H1 (cell line): ENCODE data around the gene CEMP1. TPM values are rescaled to one million over a fixed set of nuclear protein-coding genes. Genes with fewer than 3 reads are reported as not detected.
"Not testable (repeated sequence)": the region's sequence is repeated elsewhere in the genome, so short reads cannot be mapped to it uniquely, and the experiment has no call there.

Source experiments
- CTCF ChIA-PET: fragments of 300-600 bp; sonication (Branson Sonifier 250); formaldehyde crosslinking; loops from one replicate; lab custom pipeline; 2021; ENCODE audit not compliant: partially characterized antibody; lab: Charles Lee
- POLR2A ChIA-PET: fragments of 300-600 bp; sonication (Branson Sonifier 250); formaldehyde crosslinking; loops from one replicate; lab custom pipeline; 2021; ENCODE audit warnings: inconsistent platforms; ENCODE audit not compliant: partially characterized antibody; lab: Charles Lee
- DNase-seq, 2 experiments: peaks; one replicate each; pipeline versions ENCODE4 v3.0.0 to v3.0.0-alpha.2; 2010 to 2022; ENCODE audit warnings: low spot score in 2 of 2, low read depth in 1 of 2, mixed read lengths in 1 of 2
- FAIRE-seq: peaks from 2 replicates; lab custom pipeline; 2011; peaks lifted over from hg19 to GRCh38; lab: Jason Lieb, UNC
- H2AFZ ChIP-seq: 2 replicates; pipeline ENCODE4 v1.8.1; 2012; ENCODE audit warnings: low read length, inconsistent platforms
- H2AK5ac ChIP-seq: 2 replicates; pipeline ENCODE4 v1.6.1; 2013; ENCODE audit warnings: low read depth, low read length
- H2BK120ac ChIP-seq: replicated peaks from 2 replicates; pipeline ENCODE3; 2013; ENCODE audit warnings: low read depth, low read length, inconsistent platforms
- H2BK12ac ChIP-seq: 2 replicates; pipeline ENCODE4 v1.6.1; 2013; ENCODE audit warnings: low read depth, low read length
- H2BK15ac ChIP-seq: 2 replicates; pipeline ENCODE4 v1.6.1; 2013; ENCODE audit warnings: low read length
- H2BK20ac ChIP-seq: 2 replicates; pipeline ENCODE4 v1.6.1; 2013; ENCODE audit warnings: low read length
- H2BK5ac ChIP-seq: 2 replicates; pipeline ENCODE4 v1.6.1; 2013; ENCODE audit warnings: low read depth, low read length
- H3K14ac ChIP-seq: 2 replicates; pipeline ENCODE4 v1.6.1; 2013; ENCODE audit warnings: inconsistent platforms; ENCODE audit not compliant: insufficient read length
- H3K18ac ChIP-seq: 2 replicates; pipeline ENCODE4 v1.6.1; 2013; ENCODE audit warnings: low read length; ENCODE audit errors: extremely low read depth
- H3K23ac ChIP-seq: 2 replicates; pipeline ENCODE4 v1.6.1; 2013; ENCODE audit warnings: inconsistent platforms; ENCODE audit not compliant: insufficient read length
- H3K23me2 ChIP-seq: 2 replicates; pipeline ENCODE4 v1.6.1; 2013; ENCODE audit warnings: low read depth, low read length
- H3K27ac ChIP-seq: 2 replicates; pipeline ENCODE4 v1.6.1; 2011; ENCODE audit warnings: low read depth, low read length, inconsistent platforms
- H3K27me3 ChIP-seq, 4 experiments: replicated peaks in 1 of 4; 1 replicate in 1 of 4; 2 replicates in 3 of 4; pipeline versions ENCODE4 v1.6.1 to v1.8.1; 2011 to 2013; ENCODE audit warnings: low read length in 3 of 4, mild to moderate bottlenecking in 3 of 4, inconsistent platforms in 2 of 4, mixed read lengths in 2 of 4, moderate library complexity in 1 of 4; ENCODE audit not compliant: control insufficient read depth in 3 of 4, insufficient read depth in 3 of 4; ENCODE audit errors: extremely low read depth in 1 of 4
- H3K36me3 ChIP-seq, 4 experiments: 2 replicates each; pipeline versions ENCODE4 v1.6.1 to v1.8.1; 2011 to 2013; ENCODE audit warnings: mild to moderate bottlenecking in 4 of 4, low read length in 3 of 4, moderate library complexity in 2 of 4, control low read depth in 1 of 4, inconsistent platforms in 1 of 4; ENCODE audit not compliant: insufficient read depth in 4 of 4, control insufficient read depth in 2 of 4
- H3K4ac ChIP-seq: replicated peaks from 2 replicates; pipeline ENCODE3; 2013; ENCODE audit warnings: low read length, low read depth, mixed read lengths, inconsistent platforms; ENCODE audit not compliant: insufficient read length
- H3K4me1 ChIP-seq, 4 experiments: replicated peaks in 1 of 4; 1 replicate in 1 of 4; 2 replicates in 3 of 4; pipeline versions ENCODE4 v1.6.1 to v1.8.1; 2011 to 2013; ENCODE audit warnings: low read length in 3 of 4, inconsistent platforms in 2 of 4, mixed read lengths in 1 of 4; ENCODE audit not compliant: insufficient read depth in 4 of 4, control insufficient read depth in 3 of 4
- H3K4me2 ChIP-seq, 2 experiments: 2 replicates each; pipeline versions ENCODE4 v1.6.1 to v1.8.1; 2011 to 2013; ENCODE audit warnings: low read depth in 2 of 2, low read length in 2 of 2, control low read depth in 1 of 2, inconsistent platforms in 1 of 2, mild to moderate bottlenecking in 1 of 2; ENCODE audit not compliant: insufficient read depth in 1 of 2
- H3K4me3 ChIP-seq, 4 experiments: fragments of 200-600, 300-600 bp in 1 of 4; sonication (generic), shearing (Covaris generic), sonication (Bioruptor Twin) in 1 of 4; 2 replicates each; pipeline versions ENCODE4 v1.5.1 to v1.8.1; 2011 to 2016; ENCODE audit warnings: low read length in 4 of 4, low read depth in 3 of 4, control low read depth in 2 of 4, inconsistent platforms in 2 of 4, mild to moderate bottlenecking in 2 of 4, mixed read lengths in 1 of 4, moderate library complexity in 1 of 4; ENCODE audit not compliant: insufficient read depth in 2 of 4; ENCODE audit errors: extremely low read depth in 1 of 4
- H3K56ac ChIP-seq: replicated peaks from 2 replicates; pipeline ENCODE3; 2013; ENCODE audit warnings: low read depth, mild to moderate bottlenecking, mixed read lengths, low read length, inconsistent platforms; ENCODE audit not compliant: insufficient read length
- H3K79me1 ChIP-seq: 2 replicates; pipeline ENCODE4 v1.6.1; 2013; ENCODE audit warnings: low read depth, low read length, control low read depth
- H3K79me2 ChIP-seq, 2 experiments: 2 replicates each; pipeline versions ENCODE4 v1.6.1 to v1.8.1; 2012 to 2013; ENCODE audit warnings: low read length in 2 of 2, mild to moderate bottlenecking in 2 of 2, inconsistent platforms in 1 of 2; ENCODE audit not compliant: insufficient read depth in 2 of 2, control insufficient read depth in 1 of 2
- H3K9ac ChIP-seq, 4 experiments: replicated peaks in 1 of 4; 1 replicate in 1 of 4; 2 replicates in 3 of 4; pipeline versions ENCODE4 v1.6.1 to v1.8.1; 2011 to 2013; ENCODE audit warnings: low read depth in 3 of 4, low read length in 3 of 4, control low read depth in 2 of 4, mild to moderate bottlenecking in 2 of 4, moderate library complexity in 2 of 4, inconsistent platforms in 1 of 4; ENCODE audit errors: extremely low read depth in 1 of 4
- H3K9me3 ChIP-seq, 2 experiments: 2 replicates each; pipeline versions ENCODE4 v1.6.1 to v1.8.1; 2012 to 2013; ENCODE audit warnings: mild to moderate bottlenecking in 2 of 2, moderate library complexity in 2 of 2, control low read depth in 1 of 2, inconsistent platforms in 1 of 2, low read depth in 1 of 2, low read length in 1 of 2, mixed read lengths in 1 of 2; ENCODE audit not compliant: insufficient read depth in 2 of 2
- H4K20me1 ChIP-seq, 2 experiments: replicated peaks in 1 of 2; 2 replicates each; pipeline versions ENCODE3 to v1.8.1; 2011 to 2013; ENCODE audit warnings: inconsistent platforms in 2 of 2, low read length in 2 of 2, mild to moderate bottlenecking in 1 of 2; ENCODE audit not compliant: insufficient read depth in 2 of 2, control insufficient read depth in 1 of 2
- H4K5ac ChIP-seq: 2 replicates; pipeline ENCODE4 v1.6.1; 2013; ENCODE audit warnings: low read length, low read depth, mixed read lengths, inconsistent platforms; ENCODE audit not compliant: insufficient read length
- H4K8ac ChIP-seq: 2 replicates; pipeline ENCODE4 v1.8.0; 2013; ENCODE audit warnings: mild to moderate bottlenecking, moderate library complexity, low read length, inconsistent platforms; ENCODE audit not compliant: insufficient read depth; ENCODE audit errors: extremely low read depth
- H4K91ac ChIP-seq: replicated peaks from 2 replicates; pipeline ENCODE3; 2013; ENCODE audit warnings: low read length, mixed read lengths, inconsistent platforms; ENCODE audit not compliant: insufficient read length
- WGBS, 2 experiments: shearing (Covaris generic) in 1 of 2; methylation state at CpG; one replicate each; pipeline versions ENCODE4 v1.1.6 to v1.1.7; 2013 to 2015; ENCODE audit warnings: low lambda C conversion rate in 2 of 2, mixed read lengths in 2 of 2, inconsistent platforms in 1 of 2, low coverage in 1 of 2, missing lambda C conversion rate in 1 of 2; ENCODE audit not compliant: insufficient replicate concordance in 2 of 2, insufficient coverage in 1 of 2, insufficient read length in 1 of 2; ENCODE audit errors: extremely low coverage in 1 of 2, missing lambda C conversion rate in 1 of 2; 5-methylcytosine and 5-hydroxymethylcytosine counted together
- polyA plus RNA-seq, 7 experiments: library from polyadenylated mRNA; depleted of rRNA in 3 of 7; stranded (reverse) in 5 of 7; unstranded in 2 of 7; fragments of >200 nt in 5 of 7; fragments of 200-250 nt in 2 of 7; gene quantifications; 1 replicate in 5 of 7; 2 replicates in 1 of 7; 4 replicates in 1 of 7; pipeline versions ENCODE4 v1.2.1 to v1.2.3, GENCODE V29; 2011 to 2013; ENCODE audit warnings: missing spikeins in 2 of 7, mixed read lengths in 2 of 7
- total RNA-seq: library from RNA; stranded (reverse); fragmentation: NEBNext Ultra II Directional; extraction: Animal tissue kit (Norgen Biotek cat#: 25700); gene quantifications from 2 replicates; pipeline ENCODE4 v1.2.1, GENCODE V29; 2021

Gene CEMP1
- total and polyA plus RNA-seq, 2 of the 8 experiments (the other 6 are each of a cell fraction or from before 2014, with no cell fraction given), result not detected

- H4K91ac ChIP-seq, H2BK20ac ChIP-seq, H4K8ac ChIP-seq, H3K79me1 ChIP-seq, H3K14ac ChIP-seq, H3K4ac ChIP-seq, H3K79me2 ChIP-seq, H3K9me3 ChIP-seq, H2AFZ ChIP-seq, H2BK120ac ChIP-seq, H3K18ac ChIP-seq, H3K27me3 ChIP-seq, H3K27ac ChIP-seq, H4K5ac ChIP-seq, H2BK15ac ChIP-seq, H3K56ac ChIP-seq, H3K9ac ChIP-seq, H3K23ac ChIP-seq, DNase-seq, FAIRE-seq: not testable (repeated sequence)
- Histone ChIP-seq H4K20me1 (peaks cover 0 to 13% of the 10 kb centered on the region in 2 experiments), H3K36me3 (peaks cover under 1 to 12% (median 2%) of the 10 kb centered on the region in 4 experiments; a peak in 5 of 8 replicates), H2AK5ac (peak overlapping the region; percentile 65; the same call in 1 of the 2 replicates), H3K23me2 (peaks cover 14% of the 10 kb centered on the region), H2BK5ac (0 out of 2 replicates have a peak overlapping the region, but pooled peaks have one; percentile 91), H3K4me3 (peak overlapping the region; percentile 63 to 76 (median 72); a peak in 7 of 8 replicates), H2BK12ac (0 out of 2 replicates have a peak overlapping the region, but pooled peaks have one; percentile 39), H3K4me2 (peak overlapping the region; percentile 88 to 93), H3K4me1 (peaks cover 0 to 11% (median 7%) of the 10 kb centered on the region in 4 experiments; a peak in 4 of 7 replicates)
- WGBS, 2 experiments, result 77% methylated on average over 13 of the region's 16 CpGs; no CpG with 5 or more reads in 1 of the 2 experiments
- ChIA-PET CTCF (interaction anchor here (0.6 to 1.7 kb wide), 3 partner anchors 13 to 550 kb away, joined by 3 to 4 read pairs (median 3); partner anchors contain the start of gene AMDHD2), POLR2A (interaction anchor here (0.9 to 5.6 kb wide), 10 partner anchors 11 to 325 kb away, joined by 3 to 108 read pairs (median 8); partner anchors contain the start of genes AMDHD2, ATP6V0C, ECI1 and NTN3)
These were observed 2.0 kb upstream of the CEMP1 start for GRCh38 chr16:2533142-2533755.
